ENCODE measurements around the gene MUC5AC. TPM values are rescaled to one million over a fixed set of nuclear protein-coding genes. Genes with fewer than 3 reads are reported as not detected.

Gene MUC5AC
- total RNA-seq, 2 experiments from 2014 or later: not detected

GRCh38 chr11:1127664-1128162 is 30.0 kb upstream of the MUC5AC start:
- Mint-ChIP-seq H3K4me3 (no peak overlapping the region), H3K9me3 (peaks cover 9% of the 10 kb centered on the region), H3K27me3 (no peaks in the 10 kb centered on the region), H3K27ac (no peak overlapping the region), H3K36me3 (ENCODE audit: low read depth) (peaks cover 3% of the 10 kb centered on the region), H3K4me1 (no peaks in the 10 kb centered on the region)
- ChIA-PET POLR2A (no interaction called here), CTCF (no interaction called here)
- DNase-seq: no peak

DNA sequence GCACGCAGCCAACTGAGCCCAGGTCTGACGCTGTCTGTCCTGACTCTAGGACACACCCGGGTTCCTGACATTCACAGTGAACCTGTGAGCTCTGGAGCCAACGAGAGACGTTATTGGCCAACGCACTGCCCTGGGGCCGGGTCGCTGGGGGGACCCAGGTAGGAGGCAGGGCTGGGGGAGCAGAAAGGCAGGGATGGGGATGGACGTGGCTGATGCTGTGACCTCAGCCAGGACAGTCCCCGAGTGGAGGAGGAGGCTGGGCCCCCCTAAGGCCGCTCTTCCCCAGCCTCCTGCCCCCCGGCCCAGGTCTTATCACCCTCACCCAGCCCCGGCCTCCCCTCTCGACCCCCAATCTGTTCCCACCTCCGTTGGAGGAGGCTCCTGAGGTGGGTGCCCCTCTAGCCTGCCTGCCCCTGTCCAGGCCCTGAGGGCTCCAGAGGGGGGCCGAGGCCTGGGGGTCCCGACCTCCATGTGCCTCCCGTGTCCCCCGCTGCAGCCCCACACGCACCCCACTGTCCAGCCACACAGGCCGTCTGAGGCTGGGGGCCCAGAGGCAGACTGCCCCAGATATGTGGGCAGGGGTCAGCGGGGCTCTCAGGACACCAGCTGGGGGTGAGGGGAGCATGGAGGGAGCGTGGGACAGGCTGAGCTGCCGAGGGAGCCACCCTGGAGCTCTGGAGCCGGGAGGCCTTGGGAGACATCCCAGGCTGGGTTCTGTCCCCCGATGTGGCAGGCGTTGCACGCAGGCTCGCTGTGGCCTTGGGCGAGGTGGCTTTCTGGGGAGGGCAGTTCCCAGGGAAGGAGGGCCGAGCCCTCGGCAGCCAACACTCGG is 29.2 kb upstream of the MUC5AC start:
- peaks cover 3% of the 10 kb centered on the region for H3K36me3 Mint-ChIP-seq (ENCODE audit: low read depth)
- ChIA-PET POLR2A (no interaction called here), CTCF (no interaction called here)
- no peak overlapping the region for H3K4me3 Mint-ChIP-seq
- no peak overlapping the region for H3K27ac Mint-ChIP-seq
- no peaks in the 10 kb centered on the region for H3K27me3 Mint-ChIP-seq
- DNase-seq: no peak
- H3K4me1 Mint-ChIP-seq: no peaks in the 10 kb centered on the region
- H3K9me3 Mint-ChIP-seq: peaks cover 12% of the 10 kb centered on the region

DNA sequence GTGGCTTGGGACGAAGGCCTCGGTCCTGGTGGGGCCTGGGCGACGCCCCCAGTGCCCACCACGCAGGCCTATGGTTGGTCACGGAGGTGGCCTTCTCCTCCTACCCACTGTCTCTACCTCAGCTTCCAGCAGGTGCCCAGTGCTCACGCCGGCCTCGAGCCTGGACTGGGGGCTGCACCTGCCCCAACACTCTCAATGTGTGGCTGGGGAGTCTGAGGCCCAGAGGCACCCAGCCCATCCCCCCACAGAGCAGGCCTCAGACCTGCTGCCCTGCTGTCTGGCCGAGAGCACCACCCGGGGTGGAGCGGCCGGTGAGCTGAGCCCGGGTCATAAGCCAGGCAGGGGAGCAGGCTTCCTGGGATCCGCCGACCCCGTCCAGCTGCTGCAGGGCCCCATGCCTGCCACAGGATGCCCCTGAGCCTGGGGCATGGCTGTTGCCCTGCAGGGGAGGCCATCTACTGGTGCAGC is 28.6 kb upstream of the MUC5AC start:
- ChIA-PET CTCF (no interaction called here), POLR2A (no interaction called here)
- DNase-seq: no peak
- H3K4me3 Mint-ChIP-seq: no peak overlapping the region
- peaks cover 15% of the 10 kb centered on the region for H3K9me3 Mint-ChIP-seq
- H3K36me3 Mint-ChIP-seq (ENCODE audit: low read depth): peaks cover 3% of the 10 kb centered on the region
- H3K27ac Mint-ChIP-seq: no peak overlapping the region
- H3K27me3 Mint-ChIP-seq: no peaks in the 10 kb centered on the region
- H3K4me1 Mint-ChIP-seq: no peaks in the 10 kb centered on the region

GRCh38 chr11:1129611-1130160 is 28.1 kb upstream of the MUC5AC start:
- no peak overlapping the region for H3K4me3 Mint-ChIP-seq
- DNase-seq: no peak
- H3K27ac Mint-ChIP-seq: no peak overlapping the region
- no peaks in the 10 kb centered on the region for H3K36me3 Mint-ChIP-seq (ENCODE audit: low read depth)
- ChIA-PET CTCF (no interaction called here), POLR2A (no interaction called here)
- no peaks in the 10 kb centered on the region for H3K27me3 Mint-ChIP-seq
- H3K9me3 Mint-ChIP-seq: peaks cover 15% of the 10 kb centered on the region
- H3K4me1 Mint-ChIP-seq: no peaks in the 10 kb centered on the region

DNA sequence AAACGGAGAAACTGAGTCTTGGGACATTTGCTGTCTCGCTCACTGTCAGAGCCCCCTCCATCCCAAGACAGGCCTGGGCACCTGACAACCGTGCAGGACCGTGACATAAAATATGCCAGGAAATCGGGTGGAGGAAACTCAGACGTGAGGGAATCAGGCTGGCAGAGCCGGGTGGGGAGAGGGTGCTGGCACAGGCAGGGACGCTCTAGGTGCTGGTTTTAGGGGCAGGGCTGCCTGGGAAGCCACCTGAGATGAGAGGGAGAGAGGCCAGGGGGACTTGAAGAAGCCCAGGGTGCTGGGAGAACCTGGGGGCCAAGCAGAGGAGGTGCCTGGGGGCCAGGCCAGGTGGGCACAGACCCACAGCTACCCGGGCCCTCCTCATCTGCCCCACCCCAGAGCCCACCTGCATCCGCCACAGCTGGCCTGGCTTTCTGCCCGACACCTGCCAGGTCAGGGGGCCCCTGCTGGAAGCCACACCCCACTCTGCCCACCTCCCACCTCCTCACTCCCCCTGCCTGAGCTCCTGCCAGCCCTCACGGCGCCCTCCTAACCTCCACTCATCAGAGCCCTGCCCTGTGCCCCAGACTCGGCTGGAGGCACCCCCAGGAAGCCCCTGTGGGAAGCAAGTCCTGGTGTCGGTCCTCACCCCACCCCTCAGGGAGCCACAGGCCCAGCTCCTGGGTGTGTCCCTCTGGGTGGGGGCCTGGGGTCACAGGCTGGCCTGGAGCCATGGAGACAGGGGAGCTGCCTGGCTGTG is 27.3 kb upstream of the MUC5AC start:
- no peaks in the 10 kb centered on the region for H3K4me1 Mint-ChIP-seq
- ChIA-PET CTCF (no interaction called here), POLR2A (no interaction called here)
- H3K9me3 Mint-ChIP-seq: peaks cover 16% of the 10 kb centered on the region
- H3K36me3 Mint-ChIP-seq (ENCODE audit: low read depth): no peaks in the 10 kb centered on the region
- no peak overlapping the region for H3K4me3 Mint-ChIP-seq
- H3K27me3 Mint-ChIP-seq: no peaks in the 10 kb centered on the region
- no peak overlapping the region for H3K27ac Mint-ChIP-seq
- peak; percentile 6 for DNase-seq

GRCh38 chr11:1131033-1131911 is 26.5 kb upstream of the MUC5AC start:
- CTCF ChIA-PET: no interaction called here
- POLR2A ChIA-PET: no interaction called here

DNA sequence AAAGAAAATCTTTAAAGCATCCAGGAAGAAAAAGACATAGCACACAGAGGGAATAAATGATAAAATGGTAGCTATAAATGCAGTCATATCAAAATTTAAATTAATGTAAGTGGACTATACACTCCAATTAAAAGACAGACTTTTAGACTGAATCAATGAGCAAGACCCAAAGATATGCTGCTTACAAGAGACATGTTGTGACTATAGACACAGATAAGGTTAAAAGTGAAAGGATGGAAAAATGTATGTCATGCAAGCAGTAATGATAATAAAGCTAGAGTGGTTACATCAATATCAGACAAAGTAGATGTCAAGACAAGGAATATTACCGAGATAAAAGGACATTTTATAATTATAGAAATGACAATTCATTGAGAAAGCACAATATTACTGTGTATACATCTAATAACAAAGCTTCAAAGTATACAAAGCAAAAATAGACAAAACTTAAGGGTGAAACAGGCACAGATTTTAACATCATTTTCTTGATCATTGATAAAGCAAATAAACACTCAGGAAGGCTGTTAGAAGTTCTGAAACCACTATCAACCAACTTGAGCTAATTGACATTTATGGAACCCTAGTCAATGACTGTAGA is 22.8 kb upstream of the MUC5AC start:
- CTCF ChIA-PET: no interaction called here
- POLR2A ChIA-PET: no interaction called here

More at GRCh38 chr11:1131033-1131911, 26.5 kb upstream of the MUC5AC start:
- Mint-ChIP-seq H3K4me1 (no peaks in the 10 kb centered on the region), H3K4me3 (no peak overlapping the region), H3K9me3 (peaks cover 16% of the 10 kb centered on the region), H3K27ac (no peak overlapping the region), H3K36me3 (ENCODE audit: low read depth) (no peaks in the 10 kb centered on the region), H3K27me3 (no peaks in the 10 kb centered on the region)
- DNase-seq: peak; percentile 8

DNA sequence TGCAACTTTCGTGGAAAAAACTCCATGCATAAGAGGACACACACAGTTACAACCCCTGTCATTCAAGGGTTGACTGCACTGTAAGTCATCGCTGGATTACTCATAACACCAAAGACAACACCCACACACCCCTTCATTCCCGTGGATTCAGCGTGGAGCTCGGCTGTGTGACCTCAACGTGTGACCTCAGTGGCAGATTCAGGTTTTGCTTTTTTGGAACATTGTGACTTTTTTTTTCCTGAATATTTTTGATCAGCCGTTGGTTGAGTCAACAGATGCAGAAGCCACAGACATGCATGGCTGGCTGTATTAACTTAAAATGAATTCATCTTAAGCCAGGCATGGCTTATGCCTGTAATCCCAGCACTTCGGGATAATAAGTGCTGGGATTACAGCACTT is 19.7 kb upstream of the MUC5AC start:
- Mint-ChIP-seq H3K9me3 (peaks cover 27% of the 10 kb centered on the region), H3K36me3 (ENCODE audit: low read depth) (peaks cover 1% of the 10 kb centered on the region), H3K27ac (no peak overlapping the region), H3K27me3 (peaks cover 11% of the 10 kb centered on the region), H3K4me3 (no peak overlapping the region), H3K4me1 (no peaks in the 10 kb centered on the region)
- DNase-seq: no peak
- POLR2A ChIA-PET: no interaction called here
- CTCF ChIA-PET: no interaction called here

More for the DNA sequence above, 22.8 kb upstream of the MUC5AC start:
- no peaks in the 10 kb centered on the region for H3K36me3 Mint-ChIP-seq (ENCODE audit: low read depth)
- no peak for DNase-seq
- H3K4me3 Mint-ChIP-seq: no peak overlapping the region
- H3K27me3 Mint-ChIP-seq: peaks cover 4% of the 10 kb centered on the region
- H3K9me3 Mint-ChIP-seq: peaks cover 16% of the 10 kb centered on the region
- no peak overlapping the region for H3K27ac Mint-ChIP-seq
- H3K4me1 Mint-ChIP-seq: no peaks in the 10 kb centered on the region

- CTCF ChIA-PET: no interaction called here
- peaks cover 15% of the 10 kb centered on the region for H3K27me3 Mint-ChIP-seq
- DNase-seq: peak; percentile 12
- H3K9me3 Mint-ChIP-seq: peaks cover 25% of the 10 kb centered on the region
- POLR2A ChIA-PET: no interaction called here
- peaks cover 3% of the 10 kb centered on the region for H3K36me3 Mint-ChIP-seq (ENCODE audit: low read depth)
- H3K4me3 Mint-ChIP-seq: no peak overlapping the region
- H3K27ac Mint-ChIP-seq: no peak overlapping the region
- no peaks in the 10 kb centered on the region for H3K4me1 Mint-ChIP-seq
These were observed 18.2 kb upstream of the MUC5AC start for GRCh38 chr11:1139441-1140083.

GRCh38 chr11:1140642-1141490 is 16.9 kb upstream of the MUC5AC start:
- Mint-ChIP-seq H3K36me3 (ENCODE audit: low read depth) (peaks cover 3% of the 10 kb centered on the region), H3K27me3 (peaks cover 15% of the 10 kb centered on the region), H3K4me3 (no peak overlapping the region), H3K27ac (no peak overlapping the region), H3K4me1 (no peaks in the 10 kb centered on the region), H3K9me3 (peaks cover 22% of the 10 kb centered on the region)
- POLR2A ChIA-PET: no interaction called here
- DNase-seq: peak; percentile 9
- CTCF ChIA-PET: no interaction called here

- Mint-ChIP-seq H3K27me3 (peaks cover 11% of the 10 kb centered on the region), H3K9me3 (peaks cover 40% of the 10 kb centered on the region), H3K4me3 (no peak overlapping the region), H3K36me3 (ENCODE audit: low read depth) (peaks cover 3% of the 10 kb centered on the region), H3K27ac (no peak overlapping the region), H3K4me1 (no peaks in the 10 kb centered on the region)
- ChIA-PET CTCF (no interaction called here), POLR2A (no interaction called here)
- DNase-seq: peak; percentile 6
These were observed 11.4 kb upstream of the MUC5AC start for GRCh38 chr11:1146365-1146764.
